Right forelimb (tissue), 1 donor: ENCODE results near the gene PRPSAP1.
A peak's percentile ranks its signal among the peaks of the same experiment; 100 is the strongest.

Experiments
- DNase-seq: peaks from one replicate; pipeline ENCODE4 v3.0.0-alpha.2; 2018

The PRPSAP1 gene

DNA sequence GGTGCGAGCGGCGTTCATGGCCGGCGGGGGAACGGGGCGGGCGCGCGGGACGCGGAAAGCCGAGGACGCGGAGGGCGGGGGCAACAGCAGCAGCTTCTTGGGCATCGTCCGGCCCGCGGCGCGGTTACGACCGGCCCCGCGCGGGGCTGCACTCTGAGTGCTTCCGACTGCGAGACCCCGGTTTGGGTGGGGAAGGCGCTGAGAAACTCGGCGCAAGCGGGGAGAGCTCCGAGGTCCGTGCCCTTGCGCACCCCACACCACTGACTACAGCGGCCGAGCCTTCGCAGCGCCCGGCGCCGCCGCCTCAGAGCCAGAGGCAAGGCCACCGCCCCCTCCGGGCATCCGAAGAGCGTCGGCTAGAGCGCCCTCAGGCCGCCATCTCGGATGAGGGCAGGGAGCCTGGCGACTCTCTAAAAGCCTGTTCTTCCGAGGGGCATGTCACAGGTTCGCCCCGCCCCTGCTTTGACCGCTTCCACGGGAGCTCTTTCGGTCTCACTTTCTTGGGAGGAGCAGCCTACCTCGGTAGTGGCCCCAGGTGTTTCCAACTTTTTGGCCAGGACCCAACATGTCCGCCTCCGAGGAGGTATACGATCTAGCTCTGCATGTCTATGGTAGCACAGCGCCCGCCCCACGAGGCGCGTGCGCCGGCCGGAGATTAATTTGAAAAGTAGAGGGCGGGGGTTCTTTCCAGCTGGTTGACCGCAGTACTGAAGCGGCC lies at the start of gene PRPSAP1:
TSS of gene PRPSAP1 (minus strand) at position 318 of the 718 bp plus-strand sequence. CDS start at position 105, 213 bp downstream.
- peak; percentile 94 for DNase-seq

- DNase-seq: no peak
Measured at GRCh38 chr17:76402711-76403110, 49.0 kb upstream of the PRPSAP1 start.

GRCh38 chr17:76399175-76400172 lies 45.8 kb upstream of the PRPSAP1 start:
- DNase-seq: no peak

DNA sequence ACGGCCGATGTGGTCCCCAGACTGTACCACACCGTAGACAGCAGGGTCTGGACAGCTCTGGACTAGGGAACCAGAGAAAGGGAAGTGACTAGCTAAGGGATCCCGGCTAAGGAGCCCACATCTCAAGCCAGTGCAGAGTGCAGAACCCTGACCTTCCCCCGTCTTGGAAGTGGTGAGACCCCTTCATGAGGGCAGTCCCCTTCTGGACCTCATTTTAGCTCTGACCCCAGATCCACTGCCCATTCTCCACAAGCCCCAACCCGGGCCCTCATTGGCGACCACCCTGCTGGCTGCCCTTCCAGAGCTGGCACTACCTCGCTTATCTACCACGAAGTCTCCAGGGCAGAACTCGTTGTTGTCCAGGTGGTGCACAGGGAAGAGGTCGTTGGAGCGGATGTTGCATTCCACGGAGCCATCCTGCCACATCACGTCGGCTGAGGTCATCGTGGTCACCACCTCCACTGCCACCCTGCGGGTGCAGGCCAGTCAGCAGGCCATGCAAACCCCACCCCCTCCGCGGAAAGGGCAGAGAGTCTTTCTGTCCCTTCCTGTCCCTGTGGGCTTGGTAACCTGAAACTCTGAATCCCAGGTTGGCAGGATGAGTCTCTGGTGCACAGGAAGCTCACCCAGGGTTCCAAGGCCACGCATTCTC lies 44.9 kb upstream of the PRPSAP1 start:
- no peak for DNase-seq

GRCh38 chr17:76397687-76398522 lies 44.2 kb upstream of the PRPSAP1 start:
- peak; percentile 90 for DNase-seq

- no peak for DNase-seq
Measured at GRCh38 chr17:76397184-76397583, 43.5 kb upstream of the PRPSAP1 start.

DNA sequence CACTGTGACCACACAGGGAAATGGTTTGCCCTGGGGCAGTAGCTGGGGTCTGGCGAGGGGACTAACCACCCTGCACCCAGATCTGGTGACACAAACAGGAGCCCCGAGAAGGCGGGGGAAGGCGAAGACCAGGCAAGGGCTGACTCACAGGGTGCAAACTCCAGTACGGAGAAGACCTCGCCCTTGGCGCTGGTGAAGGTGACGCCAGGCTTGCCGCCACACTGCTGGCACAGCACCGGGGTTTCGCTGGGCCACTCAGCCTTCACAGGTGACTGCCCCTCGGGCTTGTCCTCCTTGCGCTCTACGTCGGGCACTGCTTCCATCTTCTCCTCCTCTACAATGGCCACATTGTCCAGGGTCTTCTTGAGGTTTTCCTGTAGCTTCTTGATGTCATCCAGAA lies 42.3 kb upstream of the PRPSAP1 start:
- DNase-seq: no peak

- DNase-seq: no peak
Measured at GRCh38 chr17:76394166-76394565, 40.5 kb upstream of the PRPSAP1 start.

GRCh38 chr17:76391200-76391715 lies 37.5 kb upstream of the PRPSAP1 start:
- DNase-seq: no peak

GRCh38 chr17:76390003-76390421 lies 36.3 kb upstream of the PRPSAP1 start:
- no peak for DNase-seq

DNA sequence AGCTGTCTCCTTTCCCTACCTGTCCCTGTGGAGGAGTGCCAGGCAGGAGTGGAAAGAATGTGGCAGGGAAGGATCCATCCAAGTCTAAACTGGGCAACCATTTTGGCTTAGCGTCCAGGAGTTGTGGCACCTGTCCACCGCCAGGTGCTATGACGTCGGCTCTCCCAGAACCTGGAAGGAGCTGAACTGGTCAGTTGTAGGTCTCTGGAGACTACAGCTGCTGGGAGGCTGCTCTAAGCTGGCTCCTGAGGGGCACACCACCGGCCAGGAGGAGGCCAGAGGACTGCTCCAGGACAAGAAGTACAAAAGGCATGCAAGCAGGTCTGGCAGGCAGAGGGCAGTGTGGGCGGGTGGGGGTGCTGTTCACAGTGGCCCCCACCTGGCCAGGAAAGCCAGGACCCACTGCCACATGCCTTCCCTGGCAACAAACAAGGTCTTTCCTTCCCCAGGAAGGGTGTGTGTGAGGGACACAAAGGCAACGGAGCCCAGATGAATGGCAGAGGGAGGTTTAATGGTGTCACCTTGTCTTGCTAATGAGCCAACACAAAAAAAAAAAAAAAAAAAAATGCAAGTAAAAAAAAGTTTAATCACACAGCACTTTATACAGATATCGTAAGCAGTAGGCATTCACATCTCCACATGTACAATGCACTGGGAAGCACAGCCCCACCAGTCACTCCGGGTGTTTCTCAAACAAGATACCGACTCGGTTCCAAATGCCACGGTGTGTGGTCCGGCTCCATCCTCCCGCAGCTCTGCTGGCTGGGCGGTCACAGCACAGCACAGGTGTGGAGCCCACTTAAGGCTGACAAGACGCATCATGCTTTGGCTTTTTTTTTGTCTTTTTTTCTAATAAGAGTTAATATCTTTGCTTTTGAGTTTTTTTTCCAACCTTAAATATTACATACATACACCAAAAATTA lies 35.5 kb upstream of the PRPSAP1 start:
- no peak for DNase-seq

DNA sequence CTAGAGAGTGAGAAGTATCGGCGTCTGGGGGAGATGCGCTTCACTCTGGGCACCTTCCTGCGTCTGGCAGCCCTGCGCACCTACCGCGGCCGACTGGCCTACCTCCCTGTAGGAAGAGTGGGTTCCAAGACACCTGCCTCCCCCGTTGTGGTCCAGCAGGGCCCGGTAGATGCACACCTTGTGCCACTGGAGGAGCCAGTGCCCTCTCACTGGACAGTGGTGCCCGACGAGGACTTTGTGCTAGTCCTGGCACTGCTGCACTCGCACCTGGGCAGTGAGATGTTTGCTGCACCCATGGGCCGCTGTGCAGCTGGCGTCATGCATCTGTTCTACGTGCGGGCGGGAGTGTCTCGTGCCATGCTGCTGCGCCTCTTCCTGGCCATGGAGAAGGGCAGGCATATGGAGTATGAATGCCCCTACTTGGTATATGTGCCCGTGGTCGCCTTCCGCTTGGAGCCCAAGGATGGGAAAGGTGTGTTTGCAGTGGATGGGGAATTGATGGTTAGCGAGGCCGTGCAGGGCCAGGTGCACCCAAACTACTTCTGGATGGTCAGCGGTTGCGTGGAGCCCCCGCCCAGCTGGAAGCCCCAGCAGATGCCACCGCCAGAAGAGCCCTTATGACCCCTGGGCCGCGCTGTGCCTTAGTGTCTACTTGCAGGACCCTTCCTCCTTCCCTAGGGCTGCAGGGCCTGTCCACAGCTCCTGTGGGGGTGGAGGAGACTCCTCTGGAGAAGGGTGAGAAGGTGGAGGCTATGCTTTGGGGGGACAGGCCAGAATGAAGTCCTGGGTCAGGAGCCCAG lies 33.5 kb upstream of the PRPSAP1 start:
- no peak for DNase-seq

DNA sequence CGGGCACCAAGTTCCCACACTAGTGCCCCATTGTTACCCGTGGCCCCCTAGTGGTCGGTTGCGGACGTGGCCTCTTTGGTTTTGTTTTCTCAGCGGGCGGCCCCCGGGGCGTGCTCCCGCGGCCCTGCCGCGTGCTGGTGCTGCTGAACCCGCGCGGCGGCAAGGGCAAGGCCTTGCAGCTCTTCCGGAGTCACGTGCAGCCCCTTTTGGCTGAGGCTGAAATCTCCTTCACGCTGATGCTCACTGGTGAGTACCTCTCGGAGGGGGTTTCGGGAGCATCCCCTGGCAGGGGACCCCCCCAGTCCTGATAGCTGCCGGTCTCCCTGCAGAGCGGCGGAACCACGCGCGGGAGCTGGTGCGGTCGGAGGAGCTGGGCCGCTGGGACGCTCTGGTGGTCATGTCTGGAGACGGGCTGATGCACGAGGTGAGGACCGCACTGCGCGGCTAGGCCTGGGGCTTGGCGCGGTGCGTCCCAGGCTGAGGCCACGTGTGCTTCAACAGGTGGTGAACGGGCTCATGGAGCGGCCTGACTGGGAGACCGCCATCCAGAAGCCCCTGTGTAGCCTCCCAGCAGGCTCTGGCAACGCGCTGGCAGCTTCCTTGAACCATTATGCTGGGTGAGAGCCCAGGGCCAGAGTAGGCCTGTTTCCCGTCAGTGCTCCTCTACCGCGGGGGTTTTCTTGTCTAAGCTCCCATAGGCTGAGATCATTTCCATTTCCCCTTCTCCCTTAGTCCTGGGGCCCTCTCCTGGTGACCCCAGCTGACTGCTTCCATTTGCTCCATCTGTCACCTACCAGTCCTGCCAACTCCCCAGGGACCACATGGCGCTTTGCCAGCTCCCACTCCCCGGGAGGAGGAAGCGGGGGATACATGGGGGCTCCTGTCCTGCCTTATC lies 32.4 kb upstream of the PRPSAP1 start:
- peak; percentile 85 for DNase-seq

GRCh38 chr17:76384987-76385891 lies 31.5 kb upstream of the PRPSAP1 start:
- DNase-seq: no peak

DNA sequence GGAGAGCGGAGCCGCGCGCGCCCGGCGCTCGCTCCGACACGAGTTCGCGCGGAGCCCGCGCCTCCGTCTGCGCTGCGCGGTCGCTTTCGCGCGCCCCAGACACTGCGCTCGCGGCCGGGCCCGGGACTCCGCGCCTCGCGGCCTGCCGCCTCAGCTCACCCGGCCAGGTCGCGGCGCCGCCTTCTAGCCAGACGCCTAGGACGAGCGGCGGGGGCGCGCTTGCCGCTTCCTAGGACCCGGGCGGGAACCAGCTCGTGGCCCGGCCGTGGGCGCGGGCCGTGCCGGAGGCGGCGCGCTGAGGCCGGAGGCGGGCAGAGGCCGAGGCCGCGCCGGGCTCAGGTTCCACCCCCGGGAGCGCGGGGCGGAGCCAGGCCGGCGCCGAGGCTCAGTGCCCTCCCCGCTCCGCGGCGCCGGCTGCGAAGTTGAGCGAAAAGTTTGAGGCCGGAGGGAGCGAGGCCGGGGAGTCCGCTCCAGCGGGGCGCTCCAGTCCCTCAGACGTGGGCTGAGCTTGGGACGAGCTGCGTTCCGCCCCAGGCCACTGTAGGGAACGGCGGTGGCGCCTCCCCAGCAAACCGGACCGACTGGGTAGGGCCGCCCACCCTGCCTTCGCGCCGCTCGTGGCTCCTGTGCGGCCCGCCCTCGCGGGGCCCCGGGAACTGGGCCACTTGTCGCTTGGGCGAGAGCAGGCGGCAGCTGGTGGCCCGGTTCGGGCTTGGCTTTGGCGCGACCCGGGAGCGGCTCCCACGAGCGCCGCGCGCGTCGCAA lies 30.7 kb upstream of the PRPSAP1 start, which contains the start of gene SPHK1:
TSS of gene SPHK1 (plus strand) at position 388 of the 765 bp plus-strand sequence. CDS start 1,036 bp downstream, outside the sequence.
- peak; percentile 85 for DNase-seq

GRCh38 chr17:76383546-76384221 lies 30.0 kb upstream of the PRPSAP1 start:
- peak; percentile 80 for DNase-seq
